GM12874 (cell line): ENCODE results near the gene SUPT7L.

ENCODE experiments used
- CTCF ChIP-seq: IDR thresholded peaks from 2 replicates; pipeline ENCODE4 v1.5.1; 2011; ENCODE audit warnings: low read depth, mild to moderate bottlenecking, control low read depth, low read length, moderate library complexity; ENCODE audit not compliant: insufficient read depth

Gene SUPT7L

DNA sequence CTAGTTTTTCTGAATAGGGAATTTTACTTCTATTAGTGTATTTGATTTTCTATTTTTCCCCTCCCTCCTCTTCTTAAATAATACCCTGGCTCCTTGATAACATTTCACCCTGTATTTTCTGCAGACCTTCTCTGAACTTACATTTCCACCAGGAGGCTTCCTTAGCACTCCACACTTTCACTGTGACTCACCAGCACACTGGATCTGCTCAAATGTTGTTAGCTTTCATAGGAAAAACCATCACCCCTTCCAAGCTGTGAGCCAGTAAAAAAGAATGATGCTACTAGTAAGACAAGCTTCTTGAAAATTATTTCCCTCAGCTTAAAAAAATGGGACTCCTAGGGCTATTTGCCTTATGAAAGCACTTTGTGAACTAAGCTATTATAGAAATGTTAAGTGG is 16.1 kb downstream of the SUPT7L start:
- no peak for TF ChIP-seq CTCF

GRCh38 chr2:27645197-27645596 is 18.2 kb downstream of the SUPT7L start:
- no peak for TF ChIP-seq CTCF

DNA sequence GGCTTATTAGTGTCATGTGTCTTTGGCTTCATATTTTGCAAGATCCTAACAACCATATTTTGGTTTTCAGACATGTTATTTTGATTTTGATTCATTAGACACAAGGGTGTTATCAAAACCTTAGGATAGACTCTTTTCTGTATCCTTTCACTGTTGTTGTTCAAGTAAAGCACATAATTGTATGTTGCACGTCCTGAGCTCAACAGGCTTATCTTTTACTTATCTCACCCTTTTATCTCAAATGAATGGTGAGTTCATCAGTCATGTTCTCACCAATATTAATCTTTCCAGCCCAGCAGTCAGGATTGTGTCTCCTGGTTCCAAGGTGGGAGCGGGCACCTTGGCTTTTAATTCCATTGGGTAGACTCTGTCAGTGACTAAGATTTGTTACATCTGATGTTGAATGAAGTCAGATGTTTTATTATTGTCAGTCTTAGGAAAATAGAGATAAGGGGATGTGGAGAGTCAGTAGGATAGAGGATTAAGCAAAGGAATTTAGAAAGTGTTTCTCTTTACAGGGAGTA is 22.6 kb downstream of the SUPT7L start:
- no peak for TF ChIP-seq CTCF

DNA sequence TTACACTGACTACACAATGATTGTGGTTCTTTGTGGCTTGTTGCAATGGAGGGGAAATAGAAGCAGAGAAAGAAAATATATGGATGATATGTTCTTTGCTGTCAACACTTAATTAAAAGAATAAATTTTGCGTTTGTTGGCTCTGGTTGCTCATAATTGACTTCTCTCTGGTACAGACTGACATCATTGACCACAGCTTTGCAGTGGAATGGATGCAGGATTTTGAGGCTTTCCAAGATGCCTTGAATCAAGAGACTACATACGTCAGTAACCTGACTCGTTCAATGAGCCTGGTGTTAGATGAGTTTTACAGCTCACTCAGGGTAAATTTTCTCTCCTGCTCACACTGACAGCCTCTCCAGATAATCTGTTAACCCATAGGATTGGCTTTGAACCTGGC is 24.7 kb downstream of the SUPT7L start:
- no peak for TF ChIP-seq CTCF

- TF ChIP-seq CTCF: no peak
These were observed 25.3 kb downstream of the SUPT7L start for GRCh38 chr2:27638037-27638637.

GRCh38 chr2:27636766-27637165 is 26.6 kb downstream of the SUPT7L start:
- no peak for TF ChIP-seq CTCF

DNA sequence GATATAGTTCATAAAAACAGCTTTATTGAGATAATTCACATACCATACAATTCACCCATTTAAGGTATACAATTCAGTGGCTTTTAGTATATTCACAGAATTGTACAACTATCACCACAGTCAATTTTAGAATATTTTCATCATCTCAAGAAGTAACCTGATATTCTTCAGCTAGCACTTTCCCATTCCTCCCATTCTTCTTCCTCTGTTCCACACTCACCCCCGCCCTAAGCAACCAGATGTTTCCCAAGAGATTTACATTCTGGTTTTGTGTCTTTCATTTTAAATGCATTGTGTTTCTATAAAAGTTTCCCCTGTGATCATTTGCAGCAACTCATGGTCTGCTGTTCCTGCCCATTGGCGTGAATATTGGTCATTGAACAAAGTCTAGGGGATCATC is 29.1 kb downstream of the SUPT7L start:
- no peak for TF ChIP-seq CTCF
